Measurements from ENCODE around the gene NPDC1. TPM values are rescaled to one million over a fixed set of nuclear protein-coding genes. Genes with fewer than 3 reads are reported as not detected.
"Not testable (repeated sequence)": the region's sequence is repeated elsewhere in the genome, so short reads cannot be mapped to it uniquely, and the experiment has no call there.

The NPDC1 gene
- polyA plus RNA-seq, 1 experiment = 31.9 TPM

GRCh38 chr9:137007816-137008270 is 38.1 kb downstream of the NPDC1 start:
- POLR2A ChIA-PET = interaction anchor here (0.5 kb wide), 1 partner anchor 9 kb away, joined by 3 read pairs; no protein-coding TSS in a partner anchor
- H3K27me3 ChIP-seq (ENCODE audit: control insufficient read depth, insufficient read depth, low read length) = no peaks in the 10 kb centered on the region

GRCh38 chr9:137007108-137007815 is 38.7 kb downstream of the NPDC1 start:
- Histone ChIP-seq H3K36me3 (ENCODE audit: control insufficient read depth, insufficient read depth, low read length) (peaks cover 7% of the 10 kb centered on the region), H3K27me3 (ENCODE audit: control insufficient read depth, insufficient read depth, low read length) (no peaks in the 10 kb centered on the region), H3K4me3 (ENCODE audit: low read depth, low read length) (no peak overlapping the region)
- CTCF ChIA-PET = interaction anchor here (0.8 to 2.3 kb wide), 4 partner anchors 10 to 57 kb away, joined by 3 to 9 read pairs (median 3); partner anchors contain the start of gene ABCA2
- TF ChIP-seq CTCF (IDR thresholded peaks at IDR 0.05; ENCODE audit: insufficient read depth, low read depth, low read length) = no peak
- POLR2A ChIA-PET = interaction anchor here (0.5 kb wide), 1 partner anchor 8 kb away, joined by 3 read pairs; no protein-coding TSS in a partner anchor
- no peak for DNase-seq (ENCODE audit: low read depth)

More at GRCh38 chr9:137007816-137008270, 38.1 kb downstream of the NPDC1 start:
- Histone ChIP-seq H3K36me3 (ENCODE audit: control insufficient read depth, insufficient read depth, low read length) (peaks cover 8% of the 10 kb centered on the region), H3K4me3 (ENCODE audit: low read depth, low read length) (no peak overlapping the region)
- no peak for DNase-seq (ENCODE audit: low read depth)
- CTCF ChIA-PET = interaction anchor here (0.8 to 2.3 kb wide), 4 partner anchors 9 to 56 kb away, joined by 3 to 9 read pairs (median 3); partner anchors contain the start of gene ABCA2
- no peak for TF ChIP-seq CTCF (IDR thresholded peaks at IDR 0.05; ENCODE audit: insufficient read depth, low read depth, low read length)

- DNase-seq (ENCODE audit: low read depth) = no peak
- H3K36me3 ChIP-seq (ENCODE audit: control insufficient read depth, insufficient read depth, low read length) = peaks cover 6% of the 10 kb centered on the region
- ChIA-PET POLR2A (no interaction called here), CTCF (interaction anchor here (1.2 to 4.9 kb wide), 3 partner anchors 23 to 57 kb away, joined by 3 to 18 read pairs (median 9); partner anchors contain the start of gene ABCA2)
- H3K27me3 ChIP-seq (ENCODE audit: control insufficient read depth, insufficient read depth, low read length) = no peaks in the 10 kb centered on the region
- no peak for TF ChIP-seq CTCF (IDR thresholded peaks at IDR 0.05; ENCODE audit: insufficient read depth, low read depth, low read length)
- H3K4me3 ChIP-seq (ENCODE audit: low read depth, low read length) = no peak overlapping the region
Observed at GRCh38 chr9:137006116-137007003, 39.6 kb downstream of the NPDC1 start.

- H3K36me3 ChIP-seq (ENCODE audit: control insufficient read depth, insufficient read depth, low read length); POLR2A ChIA-PET; H3K4me3 ChIP-seq (ENCODE audit: low read depth, low read length); H3K27me3 ChIP-seq (ENCODE audit: control insufficient read depth, insufficient read depth, low read length); DNase-seq (ENCODE audit: low read depth): not testable (repeated sequence)
- peak; percentile 37; the same call in 1 of the 2 replicates for TF ChIP-seq CTCF (IDR thresholded peaks at IDR 0.05; ENCODE audit: insufficient read depth, low read depth, low read length)
- CTCF ChIA-PET = interaction anchor here (0.7 to 4.9 kb wide), 4 partner anchors 8 to 45 kb away, joined by 3 to 18 read pairs (median 3); partner anchors contain the start of gene CLIC3
Observed at GRCh38 chr9:137004285-137004684, 41.7 kb downstream of the NPDC1 start.
